Activated CD4-positive, alpha-beta T cell treated with anti-CD3 and anti-CD28 coated beads, Interleukin-2, amount 50 U/mL, for 24 hours (primary cell): ENCODE data around the gene ADTRP.

ENCODE experiments used
- DNase-seq, 2 donors: peaks; one replicate each; pipeline ENCODE4 v3.0.0-alpha.2; 2020; ENCODE audit warnings: low read depth in 1 of 2, low spot score in 1 of 2

Gene ADTRP

GRCh38 chr6:11773581-11773980 lies 5.0 kb downstream of the ADTRP start:
- no peak for DNase-seq

- DNase-seq: no peak
These were observed 5.6 kb downstream of the ADTRP start for GRCh38 chr6:11773013-11773412.

- no peak for DNase-seq
These were observed 6.3 kb downstream of the ADTRP start for GRCh38 chr6:11772109-11772825.

GRCh38 chr6:11771473-11772048 lies 7.0 kb downstream of the ADTRP start:
- DNase-seq: no peak

GRCh38 chr6:11770546-11771466 lies 7.8 kb downstream of the ADTRP start:
- DNase-seq: no peak

GRCh38 chr6:11769811-11770545 lies 8.6 kb downstream of the ADTRP start:
- DNase-seq: no peak

- no peak for DNase-seq
These were observed 9.4 kb downstream of the ADTRP start for GRCh38 chr6:11769244-11769643.

- DNase-seq: no peak
These were observed 10.4 kb downstream of the ADTRP start for GRCh38 chr6:11767978-11768756.

- no peak for DNase-seq
These were observed 11.1 kb downstream of the ADTRP start for GRCh38 chr6:11767458-11767857.

- no peak for DNase-seq
These were observed 11.8 kb downstream of the ADTRP start for GRCh38 chr6:11766589-11767450.

GRCh38 chr6:11766043-11766442 lies 12.6 kb downstream of the ADTRP start:
- DNase-seq: no peak

- DNase-seq: no peak
These were observed 14.4 kb downstream of the ADTRP start for GRCh38 chr6:11764250-11764604.

GRCh38 chr6:11763460-11764249 lies 14.9 kb downstream of the ADTRP start:
- DNase-seq: no peak

- DNase-seq: no peak
These were observed 15.7 kb downstream of the ADTRP start for GRCh38 chr6:11762794-11763459.

- no peak for DNase-seq
These were observed 16.6 kb downstream of the ADTRP start for GRCh38 chr6:11761744-11762620.

GRCh38 chr6:11760015-11760473 lies 18.6 kb downstream of the ADTRP start:
- DNase-seq: no peak

- DNase-seq: no peak
These were observed 19.7 kb downstream of the ADTRP start for GRCh38 chr6:11758878-11759277.
